Choroid plexus epithelial cell (primary cell): Measurements from ENCODE around the gene BNC1.

Source experiments
- DNase-seq: peaks from one replicate; pipeline ENCODE4 v3.0.0-alpha.2; 2010; ENCODE audit warnings: low read depth
- H3K4me3 ChIP-seq: 2 replicates; pipeline ENCODE4 v1.5.1; 2011; ENCODE audit warnings: low read depth, mild to moderate bottlenecking, control low read depth, low read length, moderate library complexity
- TF ChIP-seq, protein P1 (sequence below): conservative IDR thresholded peaks from 2 replicates; pipeline ENCODE4 v1.5.1; 2011; ENCODE audit warnings: low read depth, mild to moderate bottlenecking, control low read depth, inconsistent platforms, low read length, moderate library complexity

Gene BNC1

GRCh38 chr15:83299462-83299861 is 15.0 kb upstream of the BNC1 start:
- H3K4me3 ChIP-seq, result no peak overlapping the region
- DNase-seq, result no peak
- TF ChIP-seq, protein P1, sequence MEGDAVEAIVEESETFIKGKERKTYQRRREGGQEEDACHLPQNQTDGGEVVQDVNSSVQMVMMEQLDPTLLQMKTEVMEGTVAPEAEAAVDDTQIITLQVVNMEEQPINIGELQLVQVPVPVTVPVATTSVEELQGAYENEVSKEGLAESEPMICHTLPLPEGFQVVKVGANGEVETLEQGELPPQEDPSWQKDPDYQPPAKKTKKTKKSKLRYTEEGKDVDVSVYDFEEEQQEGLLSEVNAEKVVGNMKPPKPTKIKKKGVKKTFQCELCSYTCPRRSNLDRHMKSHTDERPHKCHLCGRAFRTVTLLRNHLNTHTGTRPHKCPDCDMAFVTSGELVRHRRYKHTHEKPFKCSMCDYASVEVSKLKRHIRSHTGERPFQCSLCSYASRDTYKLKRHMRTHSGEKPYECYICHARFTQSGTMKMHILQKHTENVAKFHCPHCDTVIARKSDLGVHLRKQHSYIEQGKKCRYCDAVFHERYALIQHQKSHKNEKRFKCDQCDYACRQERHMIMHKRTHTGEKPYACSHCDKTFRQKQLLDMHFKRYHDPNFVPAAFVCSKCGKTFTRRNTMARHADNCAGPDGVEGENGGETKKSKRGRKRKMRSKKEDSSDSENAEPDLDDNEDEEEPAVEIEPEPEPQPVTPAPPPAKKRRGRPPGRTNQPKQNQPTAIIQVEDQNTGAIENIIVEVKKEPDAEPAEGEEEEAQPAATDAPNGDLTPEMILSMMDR, result no peak

DNA sequence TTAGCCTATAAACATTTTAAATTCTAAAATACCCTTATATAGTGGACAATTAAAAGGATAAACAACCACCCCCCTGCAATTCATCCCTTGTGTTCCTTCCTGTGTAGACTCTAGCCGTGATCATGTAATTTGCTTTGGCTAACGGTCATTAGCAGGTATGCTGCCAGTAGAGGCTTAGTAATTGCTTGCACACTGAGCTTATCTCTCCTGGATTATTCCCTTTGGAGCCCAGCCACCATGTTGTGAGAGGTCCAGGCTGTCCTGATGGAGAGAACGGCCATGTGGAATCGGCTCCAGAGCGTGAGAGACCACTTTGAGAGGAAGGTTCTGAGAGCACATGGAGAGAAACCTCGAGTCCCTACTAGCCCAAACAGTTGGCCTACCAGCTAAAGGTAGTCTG is 11.0 kb upstream of the BNC1 start:
- no peak overlapping the region for H3K4me3 ChIP-seq
- no peak for DNase-seq
- TF ChIP-seq, protein P1, result no peak

DNA sequence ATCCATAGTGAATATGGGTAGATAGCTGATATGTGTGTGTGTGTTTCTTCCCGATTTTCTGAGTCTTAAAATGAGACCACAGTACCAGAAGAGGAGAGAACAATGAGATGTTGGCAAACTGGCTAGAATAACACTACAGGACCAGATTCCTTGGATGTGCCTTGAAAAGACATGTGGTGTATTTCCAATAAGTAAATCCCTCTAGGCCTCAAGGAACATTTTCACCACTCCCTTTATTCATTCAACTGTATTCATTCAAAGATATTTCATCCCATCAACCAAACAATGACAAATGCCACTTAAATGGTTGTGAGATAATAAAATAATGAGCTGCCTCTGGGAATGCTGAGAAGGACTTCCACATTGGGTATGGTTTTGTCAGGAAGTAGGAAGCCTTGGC is 8.7 kb upstream of the BNC1 start:
- no peak for DNase-seq
- H3K4me3 ChIP-seq, result no peak overlapping the region
- TF ChIP-seq, protein P1, result no peak

GRCh38 chr15:83292317-83292716 is 7.9 kb upstream of the BNC1 start:
- TF ChIP-seq, protein P1, result no peak
- peak; percentile 18 for DNase-seq
- H3K4me3 ChIP-seq, result no peak overlapping the region

DNA sequence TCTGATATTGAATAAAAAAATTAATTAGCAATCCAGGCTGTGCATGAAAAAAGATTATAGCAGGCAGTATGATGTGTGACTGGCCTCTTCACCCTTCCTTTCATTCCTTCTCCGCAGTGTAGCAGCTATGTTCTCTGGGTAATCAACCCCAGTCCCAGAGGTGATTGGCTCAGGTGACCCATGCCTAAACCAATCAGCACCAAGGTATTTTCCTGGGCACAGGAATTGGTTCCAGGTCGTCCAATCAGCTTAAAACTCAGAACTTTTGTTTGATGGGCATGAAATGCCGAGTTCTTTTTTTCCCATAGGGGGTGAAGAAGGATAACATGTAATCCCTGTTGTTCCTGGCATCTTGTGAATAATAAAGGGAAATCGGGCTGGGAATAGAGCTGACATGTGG is 5.8 kb upstream of the BNC1 start:
- no peak overlapping the region for H3K4me3 ChIP-seq
- no peak for DNase-seq
- TF ChIP-seq, protein P1, result no peak

- DNase-seq, result no peak
- TF ChIP-seq, protein P1, result no peak
These were observed 4.7 kb upstream of the BNC1 start for GRCh38 chr15:83289160-83289559.

GRCh38 chr15:83288381-83288801 is 3.9 kb upstream of the BNC1 start:
- no peak for DNase-seq
- TF ChIP-seq, protein P1, result no peak
- no peak overlapping the region for H3K4me3 ChIP-seq

More at GRCh38 chr15:83289160-83289559, 4.7 kb upstream of the BNC1 start:
- no peak overlapping the region for H3K4me3 ChIP-seq
